GM19324 (cell line): ENCODE data around the gene SIX4.

Experiments
- ATAC-seq: cut with Tn5 transposase; IDR thresholded peaks from one replicate; pipeline ENCODE4 v1.9.1; 2021; ENCODE audit warnings: mild to moderate bottlenecking, moderate library complexity; ENCODE audit not compliant: unreplicated experiment, low FRiP score

Gene SIX4

GRCh38 chr14:60722357-60723115 is 1.6 kb downstream of the SIX4 start:
- ATAC-seq: no peak

GRCh38 chr14:60722107-60722356 is 2.1 kb downstream of the SIX4 start:
- ATAC-seq: no peak

GRCh38 chr14:60721326-60722106 is 2.6 kb downstream of the SIX4 start:
- no peak for ATAC-seq

DNA sequence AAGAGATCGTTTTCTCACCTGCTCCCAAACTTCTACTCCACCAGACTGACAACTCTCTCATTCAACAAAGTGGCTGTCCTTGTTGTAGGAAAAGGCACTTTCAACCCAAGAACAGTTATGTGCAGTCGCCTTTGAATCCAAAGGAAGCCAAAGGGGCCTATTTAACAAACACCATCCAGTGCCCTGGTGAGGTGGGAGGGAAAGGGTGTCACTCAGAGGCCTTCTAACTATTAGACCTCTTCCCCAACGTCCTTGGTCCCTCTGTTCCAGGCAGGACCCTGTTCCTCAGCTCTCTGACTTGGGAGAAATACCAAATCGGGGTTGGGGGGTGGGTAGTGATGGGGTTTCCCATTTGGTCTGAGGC is 3.2 kb downstream of the SIX4 start:
- ATAC-seq: no peak

- no peak for ATAC-seq
Measured at GRCh38 chr14:60720391-60720790, 3.8 kb downstream of the SIX4 start.

DNA sequence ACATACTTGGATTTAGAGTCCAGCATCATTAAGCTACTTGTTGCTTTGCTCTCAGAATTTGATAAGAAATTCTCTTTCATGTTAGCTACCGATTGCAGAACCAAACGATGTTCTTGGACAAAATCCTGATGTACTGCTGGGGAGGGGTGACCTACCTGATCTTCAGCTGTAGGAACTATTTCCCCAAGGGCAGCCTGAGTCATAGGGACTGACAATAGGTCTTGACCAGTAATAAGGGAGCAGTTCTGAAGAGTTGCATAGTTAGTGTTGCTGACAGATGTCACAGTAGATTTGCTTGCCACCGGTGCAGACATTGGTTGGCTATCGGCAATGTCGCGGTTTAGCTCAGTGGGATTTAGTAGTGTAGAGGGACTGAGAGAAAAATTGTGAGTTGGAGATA is 10.6 kb downstream of the SIX4 start:
- ATAC-seq: no peak

GRCh38 chr14:60710494-60710893 is 13.7 kb downstream of the SIX4 start:
- no peak for ATAC-seq

DNA sequence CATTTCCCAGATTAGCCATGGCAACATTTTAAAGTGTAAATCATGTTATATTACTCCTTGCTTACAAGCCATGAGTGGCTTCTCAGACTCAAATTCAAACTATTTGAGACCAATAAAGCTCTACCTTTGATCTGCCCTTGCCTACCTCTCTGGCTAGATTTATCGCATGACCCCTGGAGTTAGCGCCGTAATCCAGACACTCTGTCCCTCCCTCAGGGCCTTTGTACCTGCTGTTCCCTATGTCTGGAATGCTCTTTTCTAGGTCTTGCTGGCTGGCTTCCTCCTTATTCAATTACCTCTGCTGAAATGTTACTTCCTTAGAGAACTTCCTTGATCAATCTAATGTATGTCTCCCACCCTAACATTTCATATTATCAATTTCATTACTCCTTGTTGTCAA is 16.3 kb downstream of the SIX4 start:
- ATAC-seq: no peak

- no peak for ATAC-seq
Measured at GRCh38 chr14:60705100-60705499, 19.1 kb downstream of the SIX4 start.

DNA sequence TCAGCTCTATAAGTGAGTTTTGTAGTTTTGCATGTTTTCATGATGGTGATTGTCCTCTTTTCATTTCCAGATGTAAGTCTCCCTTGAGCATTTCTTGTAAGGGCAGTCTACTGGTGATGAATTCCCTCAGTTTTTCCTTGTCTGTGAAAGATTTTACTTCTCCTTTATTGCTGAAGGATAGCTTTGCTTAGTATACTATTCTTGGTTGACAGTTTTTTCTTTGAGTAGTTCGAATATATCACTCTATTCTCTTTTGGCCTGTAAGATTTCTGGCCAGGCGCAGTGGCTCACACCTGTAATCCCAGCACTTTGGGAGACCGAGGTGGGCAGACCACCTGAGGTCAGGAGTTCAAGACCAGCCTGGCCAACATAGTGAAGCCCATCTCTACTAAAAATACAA is 23.6 kb downstream of the SIX4 start:
- ATAC-seq: no peak

DNA sequence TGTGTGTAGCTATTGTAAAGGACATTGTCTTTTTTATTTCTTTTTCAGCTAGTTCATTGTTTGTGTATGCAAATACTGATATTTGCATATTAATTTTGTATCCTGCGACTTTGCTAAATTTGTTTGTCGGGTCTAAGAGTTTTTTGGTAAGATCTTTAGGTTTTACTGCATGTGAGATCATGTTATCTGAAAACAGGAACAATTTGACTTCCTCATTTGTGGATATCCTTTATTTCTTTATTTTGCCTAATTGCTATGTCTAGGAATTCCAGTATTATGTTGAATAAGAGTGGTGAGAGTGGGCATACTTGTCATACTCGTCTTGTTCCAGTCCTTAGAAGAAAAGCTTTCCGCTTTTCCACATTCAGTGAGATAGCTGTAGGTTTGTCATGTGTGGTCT is 28.8 kb downstream of the SIX4 start:
- ATAC-seq: no peak

DNA sequence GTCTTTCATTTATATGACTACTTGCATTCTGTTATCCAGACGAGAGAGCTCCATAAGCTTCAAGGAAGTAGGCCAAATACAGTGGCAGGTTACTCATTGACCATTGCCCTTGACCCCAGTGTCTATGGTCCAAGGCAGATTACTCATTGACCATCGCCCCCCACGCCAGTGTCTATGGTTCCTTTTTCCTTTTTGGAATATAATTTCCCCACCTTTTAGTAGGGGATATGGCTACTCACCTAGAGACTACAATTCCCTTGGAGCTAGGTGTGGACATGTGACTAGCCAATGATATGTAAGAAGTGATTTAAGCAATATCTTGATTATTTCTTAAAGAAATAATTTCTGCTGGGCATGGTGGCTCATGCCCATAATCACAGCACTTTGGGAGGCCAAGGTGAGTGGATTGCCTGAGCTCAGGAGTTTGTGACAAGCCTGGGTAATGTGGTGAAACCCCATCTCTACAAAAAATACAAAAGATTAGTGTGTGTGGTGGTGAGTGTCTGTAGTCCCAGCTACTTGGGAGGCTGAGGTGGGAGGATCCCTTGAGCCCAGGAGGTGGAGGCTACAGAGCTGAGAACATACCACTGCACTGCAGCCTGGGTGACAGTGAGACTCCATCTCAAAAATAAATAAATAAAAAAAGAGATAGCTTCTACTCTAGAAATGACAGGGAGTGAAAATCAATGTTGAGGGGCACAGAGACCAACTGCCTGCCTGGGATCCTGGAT is 32.6 kb downstream of the SIX4 start:
- no peak for ATAC-seq

DNA sequence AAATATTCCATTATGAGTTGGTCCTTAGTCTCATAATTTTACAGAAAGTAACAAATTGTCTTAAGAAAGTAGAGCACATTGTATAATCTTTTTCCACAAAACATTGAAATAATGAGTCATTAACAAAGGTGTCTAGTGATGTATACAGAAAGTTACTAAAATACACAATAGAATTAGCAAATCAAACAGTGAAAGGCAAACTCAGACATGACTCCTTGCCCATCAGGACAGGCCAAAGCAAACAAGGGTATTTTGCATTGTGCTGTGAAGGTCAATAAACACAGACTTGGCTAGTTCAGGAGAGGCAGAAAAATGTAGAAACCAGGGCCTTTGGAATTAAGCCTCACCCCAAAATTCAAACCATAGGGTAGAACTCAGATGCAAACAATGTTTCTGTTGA is 37.3 kb downstream of the SIX4 start:
- ATAC-seq: no peak

- ATAC-seq: no peak
Measured at GRCh38 chr14:60684203-60684602, 39.9 kb downstream of the SIX4 start.

GRCh38 chr14:60681271-60681670 is 42.9 kb downstream of the SIX4 start:
- ATAC-seq: no peak

DNA sequence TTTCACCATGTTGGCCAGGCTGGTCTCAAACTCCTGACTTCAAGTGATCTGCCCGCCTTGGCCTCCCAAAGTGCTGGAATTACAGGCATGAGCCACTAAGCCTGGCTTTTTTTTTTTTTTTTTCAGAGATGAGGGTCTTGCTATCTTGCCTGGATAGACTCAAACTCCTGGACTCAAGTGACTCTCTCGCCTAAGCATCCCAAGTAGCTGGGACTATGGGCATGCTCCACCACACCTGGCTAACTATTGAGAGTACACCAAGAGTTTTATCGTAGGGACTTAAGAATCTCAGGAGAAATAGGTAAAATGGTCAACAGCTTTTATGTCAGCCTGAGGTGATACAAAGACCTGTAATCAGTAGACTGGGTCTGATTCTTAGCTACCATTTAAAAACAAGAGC is 43.6 kb downstream of the SIX4 start:
- no peak for ATAC-seq

GRCh38 chr14:60679566-60680258 is 44.4 kb downstream of the SIX4 start:
- ATAC-seq: no peak

DNA sequence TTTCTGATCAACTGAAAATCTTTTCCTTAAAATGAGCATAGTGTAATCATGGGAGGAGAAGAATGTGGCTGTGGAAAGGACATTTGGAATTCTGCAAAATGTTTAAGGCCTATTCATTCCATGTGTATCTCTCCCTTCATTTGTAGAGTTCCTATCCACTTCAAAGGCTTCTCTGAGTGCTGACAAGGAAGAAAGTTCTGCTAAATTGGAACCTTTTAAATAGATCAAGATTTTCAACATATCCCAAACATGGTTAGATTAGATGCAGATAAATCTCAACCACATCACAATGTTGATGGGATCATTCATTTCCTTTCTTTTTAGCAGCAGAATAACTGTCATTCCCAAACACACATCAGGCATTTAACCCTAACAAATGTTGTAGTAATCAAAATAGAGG is 46.5 kb downstream of the SIX4 start:
- no peak for ATAC-seq

DNA sequence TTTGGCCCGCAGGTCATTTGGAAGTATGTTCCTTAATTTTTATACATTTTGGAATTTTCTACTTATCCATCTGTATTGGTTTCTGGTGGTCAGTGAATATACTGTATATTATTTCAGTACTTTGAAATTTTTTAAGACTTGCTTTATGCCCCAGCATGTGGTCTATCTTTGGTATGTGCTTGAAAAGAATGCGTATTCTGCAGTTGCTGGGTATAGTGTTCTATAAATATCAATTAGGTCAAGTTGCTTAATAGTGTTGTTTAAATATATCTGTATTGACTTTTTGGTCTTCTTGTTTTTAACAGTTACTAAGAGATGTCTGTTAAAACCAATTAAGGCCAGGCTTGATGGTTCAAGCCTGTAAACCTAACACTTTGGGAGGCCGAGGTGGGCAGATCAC is 53.2 kb downstream of the SIX4 start:
- ATAC-seq: no peak

GRCh38 chr14:60668431-60669112 is 55.6 kb downstream of the SIX4 start:
- no peak for ATAC-seq

DNA sequence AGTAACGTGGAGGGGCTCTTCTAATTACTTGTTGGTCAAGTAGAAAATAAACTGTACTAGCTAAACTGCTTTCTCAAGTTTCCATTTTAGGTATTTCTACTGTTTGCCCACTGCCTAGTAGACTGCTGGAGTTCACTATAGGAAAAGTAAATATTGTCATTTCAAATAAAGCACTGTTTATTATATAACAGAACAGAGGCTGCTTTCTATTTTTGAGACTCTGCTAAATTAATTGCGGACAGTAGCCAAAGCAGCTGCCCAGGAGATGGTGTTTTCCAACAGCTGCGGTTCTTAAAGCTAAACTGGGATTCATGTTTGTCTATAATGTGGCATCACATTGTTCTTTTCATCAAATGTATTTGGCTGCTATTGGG is 59.0 kb downstream of the SIX4 start:
- ATAC-seq: no peak
